SU-DHL-6 (cell line): ENCODE measurements around the gene ARHGAP22.

Experiments used
- H2AFZ ChIP-seq: fragments of 200-600 bp; sonication (generic); 2 replicates; pipeline ENCODE4 v1.6.1; 2014; ENCODE audit warnings: low read depth, mild to moderate bottlenecking, moderate library complexity, mixed read lengths, antibody characterized with exemption, low read length; ENCODE audit not compliant: severe bottlenecking
- H3F3A ChIP-seq: fragments of 200-600 bp; shearing (Covaris generic); 2 replicates; pipeline ENCODE4 v1.6.0; 2016; ENCODE audit warnings: antibody characterized with exemption, mild to moderate bottlenecking; ENCODE audit not compliant: insufficient read depth
- H3K27ac ChIP-seq: fragments of 200-600 bp; sonication (generic); 2 replicates; pipeline ENCODE4 v1.5.1; 2016; ENCODE audit warnings: low read depth, mild to moderate bottlenecking, low read length, moderate library complexity, mixed read lengths
- H3K27me3 ChIP-seq: fragments of 200-600 bp; sonication (generic), shearing (Covaris generic); 2 replicates; pipeline ENCODE4 v1.6.0; 2014; ENCODE audit warnings: mild to moderate bottlenecking, low read length
- H3K36me3 ChIP-seq: fragments of 200-600 bp; sonication (generic); 2 replicates; pipeline ENCODE4 v1.6.1; 2014; ENCODE audit warnings: mild to moderate bottlenecking, low read length, mixed read lengths
- H3K4me2 ChIP-seq: fragments of 300-600, 200-600 bp; shearing (Covaris generic), sonication (generic); 2 replicates; pipeline ENCODE4 v1.6.0; 2014; ENCODE audit warnings: low read length, low read depth, mild to moderate bottlenecking; ENCODE audit not compliant: poor library complexity, severe bottlenecking
- H3K4me3 ChIP-seq: fragments of 200-600 bp; sonication (generic); 2 replicates; pipeline ENCODE4 v1.5.1; 2014; ENCODE audit warnings: antibody characterized with exemption, low read length, mild to moderate bottlenecking, mixed read lengths; ENCODE audit not compliant: insufficient read depth, poor library complexity, severe bottlenecking
- H3K79me2 ChIP-seq: fragments of 200-600 bp; sonication (generic); 2 replicates; pipeline ENCODE4 v1.6.1; 2014; ENCODE audit warnings: mild to moderate bottlenecking, low read length, moderate library complexity; ENCODE audit not compliant: insufficient read depth
- H3K9ac ChIP-seq: fragments of 200-600 bp; sonication (generic); 2 replicates; pipeline ENCODE4 v1.7.0; 2014; ENCODE audit warnings: mild to moderate bottlenecking, low read length
- H3K9me2 ChIP-seq: fragments of 200-600 bp; sonication (generic); replicated peaks from 2 replicates; pipeline ENCODE4 v1.6.1; 2014; ENCODE audit warnings: low read length; ENCODE audit not compliant: insufficient read depth
- H3K9me3 ChIP-seq: fragments of 200-600 bp; sonication (generic); 2 replicates; pipeline ENCODE4 v1.6.1; 2014; ENCODE audit warnings: low read length, mixed read lengths; ENCODE audit not compliant: insufficient read depth
- H4K20me1 ChIP-seq: fragments of 200-600 bp; sonication (generic); 2 replicates; pipeline ENCODE4 v1.6.1; 2014; ENCODE audit warnings: low read depth, mild to moderate bottlenecking, antibody characterized with exemption, low read length, moderate library complexity, mixed read lengths
- CTCF ChIP-seq: fragments of 200-600 bp; sonication (generic); IDR thresholded peaks from one replicate; pipeline ENCODE4 v1.5.1; 2017; ENCODE audit warnings: antibody characterized with exemption, mild to moderate bottlenecking, low read length, moderate library complexity; ENCODE audit not compliant: insufficient read depth, poor library complexity, severe bottlenecking
- EZH2phosphoT487 ChIP-seq: fragments of 200-600 bp; sonication (generic), shearing (Covaris generic); conservative IDR thresholded peaks from 2 replicates; pipeline ENCODE4 v1.6.1; 2018; ENCODE audit warnings: mild to moderate bottlenecking, antibody characterized with exemption, low read length, moderate library complexity, mixed read lengths

ARHGAP22 gene

GRCh38 chr10:48577158-48577557, 27.7 kb downstream of the ARHGAP22 start:
- Histone ChIP-seq H3K27me3 (no peaks in the 10 kb centered on the region), H3K9ac (peak overlapping the region; percentile 24), H3K4me2 (peak overlapping the region; percentile 76), H3K9me2 (no peaks in the 10 kb centered on the region), H2AFZ (no peak overlapping the region), H3K4me3 (no peak overlapping the region), H3K36me3 (no peaks in the 10 kb centered on the region), H4K20me1 (no peaks in the 10 kb centered on the region), H3K9me3 (no peaks in the 10 kb centered on the region), H3K27ac (peak overlapping the region; percentile 98), H3F3A (peaks cover 50% of the 10 kb centered on the region), H3K79me2 (no peaks in the 10 kb centered on the region)
- TF ChIP-seq EZH2phosphoT487: no peak

GRCh38 chr10:48576501-48576900, 28.4 kb downstream of the ARHGAP22 start:
- H3K36me3 ChIP-seq: no peaks in the 10 kb centered on the region
- no peaks in the 10 kb centered on the region for H3K27me3 ChIP-seq
- peaks cover 51% of the 10 kb centered on the region for H3F3A ChIP-seq
- H3K9me3 ChIP-seq: no peaks in the 10 kb centered on the region
- no peak overlapping the region for H2AFZ ChIP-seq
- peak overlapping the region; percentile 76 for H3K4me2 ChIP-seq
- H3K27ac ChIP-seq: peak overlapping the region; percentile 98
- H3K4me3 ChIP-seq: no peak overlapping the region
- H3K9me2 ChIP-seq: no peaks in the 10 kb centered on the region
- peak overlapping the region; percentile 53; the same call in 1 of the 2 replicates for H3K9ac ChIP-seq
- TF ChIP-seq EZH2phosphoT487: no peak
- no peak for TF ChIP-seq CTCF
- H4K20me1 ChIP-seq: no peaks in the 10 kb centered on the region
- no peaks in the 10 kb centered on the region for H3K79me2 ChIP-seq

- Histone ChIP-seq H3F3A (peaks cover 51% of the 10 kb centered on the region), H3K9me3 (no peaks in the 10 kb centered on the region), H2AFZ (no peak overlapping the region), H3K4me2 (peak overlapping the region; percentile 76), H4K20me1 (no peaks in the 10 kb centered on the region), H3K9me2 (no peaks in the 10 kb centered on the region), H3K4me3 (peak overlapping the region; percentile 0), H3K36me3 (no peaks in the 10 kb centered on the region), H3K27me3 (no peaks in the 10 kb centered on the region), H3K27ac (peak overlapping the region; percentile 98), H3K79me2 (no peaks in the 10 kb centered on the region), H3K9ac (peak overlapping the region; percentile 53)
- TF ChIP-seq EZH2phosphoT487 (no peak), CTCF (no peak)
These were observed 29.0 kb downstream of the ARHGAP22 start for GRCh38 chr10:48575901-48576300.

GRCh38 chr10:48574817-48575380, 30.0 kb downstream of the ARHGAP22 start:
- Histone ChIP-seq H3K27me3 (no peaks in the 10 kb centered on the region), H3K9me3 (no peaks in the 10 kb centered on the region), H3K9ac (peak overlapping the region; percentile 53), H3K4me2 (peak overlapping the region; percentile 76), H3K79me2 (no peaks in the 10 kb centered on the region), H3K36me3 (no peaks in the 10 kb centered on the region), H3K9me2 (no peaks in the 10 kb centered on the region), H3K4me3 (peak overlapping the region; percentile 36), H3K27ac (peak overlapping the region; percentile 98), H2AFZ (no peak overlapping the region), H3F3A (peaks cover 51% of the 10 kb centered on the region), H4K20me1 (no peaks in the 10 kb centered on the region)
- TF ChIP-seq CTCF: no peak
- no peak for TF ChIP-seq EZH2phosphoT487
